Stomach (tissue), 4 donors: ENCODE results near the gene PRR16.

Experiments used
- EP300 ChIP-seq: sonication (generic); formaldehyde crosslinking; IDR thresholded peaks from one replicate; pipeline ENCODE4 v1.6.1; 2017; ENCODE audit warnings: antibody characterized with exemption
- POLR2A ChIP-seq, 4 donors: fragments of 450-650 bp; IDR thresholded peaks; one replicate each; pipeline ENCODE4 v1.6.1; 2016; ENCODE audit warnings: antibody characterized with exemption in 4 of 4, control low read depth in 2 of 4, mild to moderate bottlenecking in 1 of 4, moderate library complexity in 1 of 4
- TF ChIP-seq, protein P1 (sequence below), 7 experiments: fragments of 450-650 bp in 4 of 7; fragments of 200-600 bp in 3 of 7; sonication (generic) in 3 of 7; IDR thresholded peaks; one replicate each; pipeline ENCODE4 v1.5.1; 2016 to 2019; ENCODE audit warnings: antibody characterized with exemption in 7 of 7, control low read depth in 2 of 7, mild to moderate bottlenecking in 1 of 7

- TF ChIP-seq POLR2A (IDR thresholded peaks at IDR 0.05) (no peak), EP300 (no peak)
- TF ChIP-seq, protein P1, sequence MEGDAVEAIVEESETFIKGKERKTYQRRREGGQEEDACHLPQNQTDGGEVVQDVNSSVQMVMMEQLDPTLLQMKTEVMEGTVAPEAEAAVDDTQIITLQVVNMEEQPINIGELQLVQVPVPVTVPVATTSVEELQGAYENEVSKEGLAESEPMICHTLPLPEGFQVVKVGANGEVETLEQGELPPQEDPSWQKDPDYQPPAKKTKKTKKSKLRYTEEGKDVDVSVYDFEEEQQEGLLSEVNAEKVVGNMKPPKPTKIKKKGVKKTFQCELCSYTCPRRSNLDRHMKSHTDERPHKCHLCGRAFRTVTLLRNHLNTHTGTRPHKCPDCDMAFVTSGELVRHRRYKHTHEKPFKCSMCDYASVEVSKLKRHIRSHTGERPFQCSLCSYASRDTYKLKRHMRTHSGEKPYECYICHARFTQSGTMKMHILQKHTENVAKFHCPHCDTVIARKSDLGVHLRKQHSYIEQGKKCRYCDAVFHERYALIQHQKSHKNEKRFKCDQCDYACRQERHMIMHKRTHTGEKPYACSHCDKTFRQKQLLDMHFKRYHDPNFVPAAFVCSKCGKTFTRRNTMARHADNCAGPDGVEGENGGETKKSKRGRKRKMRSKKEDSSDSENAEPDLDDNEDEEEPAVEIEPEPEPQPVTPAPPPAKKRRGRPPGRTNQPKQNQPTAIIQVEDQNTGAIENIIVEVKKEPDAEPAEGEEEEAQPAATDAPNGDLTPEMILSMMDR (IDR thresholded peaks at IDR 0.05): no peak
These were observed 21.4 kb upstream of the PRR16 start for GRCh38 chr5:120442694-120443093.
